A673 (cell line): Measurements from ENCODE around the gene TFAP2A. TPM values are rescaled to one million over a fixed set of nuclear protein-coding genes. Genes with fewer than 3 reads are reported as not detected.

Experiments used
- BruUV-seq: library from RNA; stranded (reverse); fragments of 400-500 nt; replicated peaks from 2 replicates; lab custom pipeline; 2021; lab: Mats Ljungman, UMichigan
- CTCF ChIA-PET: fragments of 300-600 bp; sonication (Branson Sonifier 250); formaldehyde crosslinking; loops from one replicate; lab custom pipeline; 2022; ENCODE audit warnings: antibody characterized with exemption; lab: Charles Lee
- POLR2A ChIA-PET: fragments of 300-600 bp; sonication (Branson Sonifier 250); formaldehyde crosslinking; loops from one replicate; lab custom pipeline; 2022; ENCODE audit warnings: antibody characterized with exemption; ENCODE audit not compliant: low non-redundant PET; lab: Charles Lee
- DNase-seq: peaks from one replicate; pipeline ENCODE4 v3.0.0-alpha.2; 2015; ENCODE audit warnings: low spot score
- H3K27ac ChIP-seq: fragments of 200-600 bp; sonication (generic); 2 replicates; pipeline ENCODE4 v1.5.1; 2016; ENCODE audit warnings: mixed run types, low read depth, mild to moderate bottlenecking, mixed read lengths, antibody characterized with exemption, low read length; ENCODE audit not compliant: poor library complexity, severe bottlenecking
- H3K27me3 ChIP-seq: fragments of 200-600 bp; sonication (generic); replicated peaks from 2 replicates; pipeline ENCODE4 v1.6.1; 2017; ENCODE audit warnings: mixed run types, low read depth, mild to moderate bottlenecking, mixed read lengths, antibody characterized with exemption, low read length; ENCODE audit not compliant: insufficient read depth, poor library complexity
- H3K36me3 ChIP-seq: fragments of 200-600 bp; sonication (generic); 2 replicates; pipeline ENCODE4 v1.6.1; 2016; ENCODE audit warnings: mixed run types, mild to moderate bottlenecking, mixed read lengths, antibody characterized with exemption, low read length; ENCODE audit not compliant: insufficient read depth, poor library complexity, severe bottlenecking
- H3K4me1 ChIP-seq: fragments of 200-600 bp; sonication (generic); 2 replicates; pipeline ENCODE4 v1.6.1; 2017; ENCODE audit warnings: mixed run types, mild to moderate bottlenecking, mixed read lengths, antibody characterized with exemption, low read length; ENCODE audit not compliant: insufficient read depth, poor library complexity, severe bottlenecking
- H3K4me3 ChIP-seq: fragments of 200-600 bp; sonication (generic); 2 replicates; pipeline ENCODE4 v1.5.1; 2016; ENCODE audit warnings: low read depth, mixed run types, mild to moderate bottlenecking, mixed read lengths, low read length; ENCODE audit not compliant: poor library complexity, severe bottlenecking
- H3K9me3 ChIP-seq: fragments of 200-600 bp; sonication (generic); 2 replicates; pipeline ENCODE4 v1.6.1; 2016; ENCODE audit warnings: mixed run types, low read depth, mild to moderate bottlenecking, mixed read lengths, antibody characterized with exemption, low read length; ENCODE audit not compliant: poor library complexity, severe bottlenecking
- EZH2 ChIP-seq: fragments of 200-600 bp; sonication (generic); IDR thresholded peaks from 2 replicates; pipeline ENCODE4 v1.6.1; 2017; ENCODE audit warnings: borderline replicate concordance, low read depth, mild to moderate bottlenecking, mixed read lengths, antibody characterized with exemption, low read length; ENCODE audit not compliant: poor library complexity, severe bottlenecking
- intact Hi-C: fragments of 100-400 bp; cut with micrococcal nuclease; formaldehyde crosslinking; loops from one replicate; pipeline ENCODE4 v1.10.0; 2022; ENCODE audit not compliant: unreplicated experiment
- microRNA-seq: library from miRNA; unstranded; fragments of <30 nt; microRNA quantifications from one replicate; pipeline ENCODE4 v1.2.0, GENCODE V29; 2021
- total RNA-seq: library from RNA; stranded (reverse); gene quantifications from 2 replicates; pipeline ENCODE4 v1.2.3, GENCODE V29; 2021
- TF ChIP-seq, protein P1 (sequence below): fragments of 300-800, 200-600 bp; sonication (generic); conservative IDR thresholded peaks from 2 replicates; pipeline ENCODE4 v1.5.1; 2017; ENCODE audit warnings: low read depth, mild to moderate bottlenecking, antibody characterized with exemption, low read length, moderate library complexity, mixed read lengths

TFAP2A gene
- total RNA-seq, 1 experiment from 2014 or later: 19.3 TPM

DNA sequence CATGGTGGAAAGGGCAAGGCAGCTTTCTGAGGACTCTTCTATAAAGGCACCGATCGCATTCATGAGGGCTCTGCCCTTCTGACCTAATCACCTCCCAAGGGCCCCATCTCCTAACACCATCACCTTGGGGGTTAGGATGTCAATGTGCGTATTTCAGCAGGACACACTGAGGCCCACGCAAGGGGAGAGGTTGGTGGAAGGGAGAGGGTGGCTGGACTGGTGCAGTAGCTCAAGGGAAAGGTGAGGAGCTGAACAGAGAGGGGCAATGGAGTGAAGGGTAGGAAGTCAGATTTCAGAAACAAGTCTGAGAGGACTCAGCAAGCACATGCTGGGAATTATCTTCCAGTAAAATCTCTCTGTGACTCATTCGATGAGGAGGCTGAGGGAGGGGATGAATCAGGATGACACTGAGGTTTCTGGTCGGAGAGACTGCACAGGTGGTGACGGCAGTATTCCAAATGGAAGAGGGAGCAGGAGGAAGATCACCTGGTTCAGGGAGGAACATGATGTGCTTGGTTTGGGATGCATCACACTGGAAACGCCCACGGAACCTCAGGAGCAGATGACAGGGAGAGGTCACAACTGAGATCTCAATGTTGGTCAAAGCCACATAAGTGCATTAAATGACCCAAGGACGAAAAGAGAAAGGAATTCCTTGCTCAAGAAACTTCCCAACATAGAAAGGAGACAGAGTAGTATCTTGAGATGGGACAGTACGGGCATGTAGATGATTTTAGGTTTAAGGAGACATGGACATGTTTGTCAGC is 67.1 kb downstream of the TFAP2A start:
- Histone ChIP-seq H3K4me3 (no peak overlapping the region), H3K4me1 (no peaks in the 10 kb centered on the region), H3K36me3 (no peaks in the 10 kb centered on the region), H3K27me3 (no peaks in the 10 kb centered on the region), H3K27ac (no peak overlapping the region), H3K9me3 (no peaks in the 10 kb centered on the region)
- BruUV-seq: no TSS peak
- DNase-seq: no peak
- POLR2A ChIA-PET: no interaction called here
- TF ChIP-seq, protein P1, sequence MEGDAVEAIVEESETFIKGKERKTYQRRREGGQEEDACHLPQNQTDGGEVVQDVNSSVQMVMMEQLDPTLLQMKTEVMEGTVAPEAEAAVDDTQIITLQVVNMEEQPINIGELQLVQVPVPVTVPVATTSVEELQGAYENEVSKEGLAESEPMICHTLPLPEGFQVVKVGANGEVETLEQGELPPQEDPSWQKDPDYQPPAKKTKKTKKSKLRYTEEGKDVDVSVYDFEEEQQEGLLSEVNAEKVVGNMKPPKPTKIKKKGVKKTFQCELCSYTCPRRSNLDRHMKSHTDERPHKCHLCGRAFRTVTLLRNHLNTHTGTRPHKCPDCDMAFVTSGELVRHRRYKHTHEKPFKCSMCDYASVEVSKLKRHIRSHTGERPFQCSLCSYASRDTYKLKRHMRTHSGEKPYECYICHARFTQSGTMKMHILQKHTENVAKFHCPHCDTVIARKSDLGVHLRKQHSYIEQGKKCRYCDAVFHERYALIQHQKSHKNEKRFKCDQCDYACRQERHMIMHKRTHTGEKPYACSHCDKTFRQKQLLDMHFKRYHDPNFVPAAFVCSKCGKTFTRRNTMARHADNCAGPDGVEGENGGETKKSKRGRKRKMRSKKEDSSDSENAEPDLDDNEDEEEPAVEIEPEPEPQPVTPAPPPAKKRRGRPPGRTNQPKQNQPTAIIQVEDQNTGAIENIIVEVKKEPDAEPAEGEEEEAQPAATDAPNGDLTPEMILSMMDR: no peak
- TF ChIP-seq EZH2: no peak
- CTCF ChIA-PET: no interaction called here
- intact Hi-C loops: no loop called here

Small RNA genes within 50 kb of the gene (microRNA-seq; reads per million reads assigned to microRNA genes)
- gene MIR5689: not detected

Other genes starting within 250 kb of the TFAP2A start
- gene GCNT2, start 106.3 kb upstream of the TFAP2A start, total RNA-seq: 0.28 and 0.70 TPM in 2 replicates